Raji (cell line): ENCODE data around the gene UBN2.

ENCODE experiments used
- POLR2A ChIP-seq: IDR thresholded peaks from 2 replicates; pipeline ENCODE4 v1.6.1; 2011; ENCODE audit warnings: low read depth, low read length, control low read depth; ENCODE audit not compliant: insufficient read depth

Gene UBN2

GRCh38 chr7:139286144-139286543, 55.1 kb downstream of the UBN2 start:
- TF ChIP-seq POLR2A = no peak

GRCh38 chr7:139292821-139293220, 61.8 kb downstream of the UBN2 start:
- no peak for TF ChIP-seq POLR2A

GRCh38 chr7:139293534-139293933, 62.5 kb downstream of the UBN2 start:
- TF ChIP-seq POLR2A = no peak

GRCh38 chr7:139294241-139294640, 63.2 kb downstream of the UBN2 start:
- no peak for TF ChIP-seq POLR2A

GRCh38 chr7:139294951-139295575, 64.0 kb downstream of the UBN2 start:
- TF ChIP-seq POLR2A = no peak

GRCh38 chr7:139297795-139298194, 66.8 kb downstream of the UBN2 start:
- TF ChIP-seq POLR2A = no peak

- TF ChIP-seq POLR2A = no peak
These were observed 68.3 kb downstream of the UBN2 start for GRCh38 chr7:139299296-139299695.

GRCh38 chr7:139300390-139300789, 69.4 kb downstream of the UBN2 start:
- TF ChIP-seq POLR2A = no peak

- TF ChIP-seq POLR2A = no peak
These were observed 73.5 kb downstream of the UBN2 start for GRCh38 chr7:139304517-139304916.

GRCh38 chr7:139317939-139318505, 87.0 kb downstream of the UBN2 start:
- TF ChIP-seq POLR2A = no peak

GRCh38 chr7:139321071-139321745, 90.2 kb downstream of the UBN2 start:
- TF ChIP-seq POLR2A = no peak

GRCh38 chr7:139328375-139328774, 97.3 kb downstream of the UBN2 start:
- TF ChIP-seq POLR2A = no peak

GRCh38 chr7:139329119-139329518, 98.1 kb downstream of the UBN2 start:
- TF ChIP-seq POLR2A = no peak

- no peak for TF ChIP-seq POLR2A
These were observed 99.4 kb downstream of the UBN2 start for GRCh38 chr7:139330333-139331030.

- no peak for TF ChIP-seq POLR2A
These were observed 101.8 kb downstream of the UBN2 start for GRCh38 chr7:139332697-139333359.
